Measurements from ENCODE around the gene TOM1L1. TPM values are rescaled to one million over a fixed set of nuclear protein-coding genes. Genes with fewer than 3 reads are reported as not detected.

Gene TOM1L1
- total and polyA plus RNA-seq, 2 of the 8 experiments (the other 6 are each of a cell fraction or from before 2014, with no cell fraction given): 47.0 to 60.8 TPM

GRCh38 chr17:54892360-54892759 lies 8.3 kb upstream of the TOM1L1 start:
- ChIA-PET CTCF (ENCODE audit: partially characterized antibody) (interaction anchor here (0.8 to 1.3 kb wide), 2 partner anchors 140 to 465 kb away, joined by 3 read pairs; no protein-coding TSS in a partner anchor), POLR2A (ENCODE audit: partially characterized antibody) (no interaction called here)
- Histone ChIP-seq H3K56ac (replicated peaks; ENCODE audit: insufficient read length, low read depth, low read length) (no peak overlapping the region), H3K79me2 (ENCODE audit: control insufficient read depth in 1 of 2, insufficient read depth in 2 of 2, low read length in 2 of 2) (no peaks in the 10 kb centered on the region), H3K14ac (ENCODE audit: insufficient read length) (no peak overlapping the region), H2BK20ac (ENCODE audit: low read length) (no peak overlapping the region), H3K4me3 (ENCODE audit: extremely low read depth in 1 of 4, insufficient read depth in 2 of 4, low read depth in 3 of 4, low read length in 4 of 4) (no peak overlapping the region), H2BK5ac (ENCODE audit: low read depth, low read length) (no peak overlapping the region), H3K27me3 (replicated peaks in 1 of 4; ENCODE audit: control insufficient read depth in 3 of 4, extremely low read depth in 1 of 4, insufficient read depth in 3 of 4, low read length in 3 of 4) (no peaks in the 10 kb centered on the region), H3K36me3 (ENCODE audit: control insufficient read depth in 2 of 4, insufficient read depth in 4 of 4, low read length in 3 of 4) (no peaks in the 10 kb centered on the region), H4K5ac (ENCODE audit: insufficient read length, low read depth, low read length) (no peak overlapping the region), H3K9me3 (ENCODE audit: insufficient read depth in 2 of 2, low read depth in 1 of 2, low read length in 1 of 2) (no peaks in the 10 kb centered on the region), H2BK12ac (ENCODE audit: low read depth, low read length) (no peak overlapping the region), H2BK15ac (ENCODE audit: low read length) (no peak overlapping the region), H3K23ac (ENCODE audit: insufficient read length) (no peak overlapping the region), H3K79me1 (ENCODE audit: low read depth, low read length) (no peaks in the 10 kb centered on the region), H3K4me2 (ENCODE audit: insufficient read depth in 1 of 2, low read depth in 2 of 2, low read length in 2 of 2) (no peak overlapping the region), H3K18ac (ENCODE audit: extremely low read depth, low read length) (no peak overlapping the region), H3K4ac (replicated peaks; ENCODE audit: insufficient read length, low read depth, low read length) (no peak overlapping the region), H4K20me1 (replicated peaks in 1 of 2; ENCODE audit: control insufficient read depth in 1 of 2, insufficient read depth in 2 of 2, low read length in 2 of 2) (no peaks in the 10 kb centered on the region), H4K8ac (ENCODE audit: extremely low read depth, insufficient read depth, low read length) (no peak overlapping the region), H3K4me1 (replicated peaks in 1 of 4; ENCODE audit: control insufficient read depth in 3 of 4, insufficient read depth in 4 of 4, low read length in 3 of 4) (peaks cover 0 to 5% (median 1%) of the 10 kb centered on the region in 4 experiments; a peak in 3 of 7 replicates), H3K23me2 (ENCODE audit: low read depth, low read length) (no peaks in the 10 kb centered on the region), H2AK5ac (ENCODE audit: low read depth, low read length) (no peak overlapping the region), H3K27ac (ENCODE audit: low read depth, low read length) (no peak overlapping the region), H2BK120ac (replicated peaks; ENCODE audit: low read depth, low read length) (no peak overlapping the region), H4K91ac (replicated peaks; ENCODE audit: insufficient read length, low read length) (no peak overlapping the region), H3K9ac (replicated peaks in 1 of 4; ENCODE audit: extremely low read depth in 1 of 4, low read depth in 3 of 4, low read length in 3 of 4) (no peak overlapping the region), H2AFZ (ENCODE audit: low read length) (no peak overlapping the region)
- TF ChIP-seq SUZ12 (IDR thresholded peaks at IDR 0.05; ENCODE audit: low read length) (no peak), KDM1A (IDR thresholded peaks at IDR 0.05; ENCODE audit: borderline replicate concordance, low read length) (no peak), BCL11A (IDR thresholded peaks at IDR 0.05; ENCODE audit: low read depth in 2 of 2, low read length in 2 of 2) (no peak), SP2 (IDR thresholded peaks at IDR 0.05; ENCODE audit: low read length) (no peak), TCF12 (IDR thresholded peaks at IDR 0.05; ENCODE audit: low read depth, low read length) (no peak), TAF7 (optimal IDR thresholded peaks at IDR 0.05; ENCODE audit: borderline replicate concordance, low read depth, low read length) (no peak), NANOG (IDR thresholded peaks at IDR 0.05; ENCODE audit: insufficient read depth, low read depth, low read length, poor library complexity, severe bottlenecking) (no peak), NRF1 (IDR thresholded peaks at IDR 0.05; ENCODE audit: low read depth, low read length) (no peak), EZH2 (IDR thresholded peaks at IDR 0.05; ENCODE audit: low read depth, low read length, severe bottlenecking) (no peak), RAD21 (IDR thresholded peaks at IDR 0.05 in 1 of 2, conservative IDR thresholded peaks at IDR 0.05 in 1 of 2; ENCODE audit: low read depth in 2 of 2, low read length in 2 of 2) (no peak)
- FAIRE-seq: no peak
- no peak for DNase-seq (ENCODE audit: low read depth in 1 of 2, low spot score in 2 of 2)
- WGBS, 2 experiments (ENCODE audit: extremely low coverage in 1 of 2, insufficient coverage in 1 of 2, insufficient read length in 1 of 2, insufficient replicate concordance in 2 of 2, low coverage in 1 of 2, low lambda C conversion rate in 2 of 2, missing lambda C conversion rate in 1 of 2): 94% methylated on average over 1 of the region's 1 CpG; no CpG with 5 or more reads in 1 of the 2 experiments
